ENCODE data around the gene EPS15. TPM values are rescaled to one million over a fixed set of nuclear protein-coding genes. Genes with fewer than 3 reads are reported as not detected.

Gene EPS15
- total RNA-seq, 1 experiment from 2014 or later = 26.3 TPM

GRCh38 chr1:51349862-51350261, 169.2 kb downstream of the EPS15 start:
- no peak for DNase-seq
- H3K9me2 ChIP-seq (replicated peaks; ENCODE audit: low read length) = no peaks in the 10 kb centered on the region
- no peak for ATAC-seq
- no peaks in the 10 kb centered on the region for H3K27me3 ChIP-seq (ENCODE audit: low read length)
- no peaks in the 10 kb centered on the region for H3F3A ChIP-seq (ENCODE audit: low read length, unreplicated experiment)
- no peaks in the 10 kb centered on the region for H3K9me3 ChIP-seq (ENCODE audit: low read length)
- CTCF ChIA-PET = no interaction called here
- TF ChIP-seq EZH2 (IDR thresholded peaks at IDR 0.05; ENCODE audit: low read length, unreplicated experiment) (no peak), EZH2phosphoT487 (IDR thresholded peaks at IDR 0.05; ENCODE audit: borderline replicate concordance, low read length) (no peak), CTCF (conservative IDR thresholded peaks at IDR 0.05; ENCODE audit: low read depth, low read length) (no peak)
- no peaks in the 10 kb centered on the region for H4K20me1 ChIP-seq (ENCODE audit: low read length)
- H2AFZ ChIP-seq (ENCODE audit: low read length) = no peak overlapping the region
- intact Hi-C loops (cut with micrococcal nuclease) = no loop called here
- H3K79me2 ChIP-seq (ENCODE audit: low read length) = no peaks in the 10 kb centered on the region
- no TSS peak for BruUV-seq (replicated peaks)
- POLR2A ChIA-PET (ENCODE audit: unreplicated experiment) = no interaction called here
- H3K9ac ChIP-seq (ENCODE audit: low read length) = no peak overlapping the region
- no peaks in the 10 kb centered on the region for H3K4me1 ChIP-seq (ENCODE audit: insufficient read depth, low read length)
- peaks cover under 1% of the 10 kb centered on the region for H3K36me3 ChIP-seq (ENCODE audit: low read depth, low read length)
- H3K27ac ChIP-seq (ENCODE audit: low read length) = no peak overlapping the region
- H3K4me3 ChIP-seq (ENCODE audit: low read length) = no peak overlapping the region
- no peak overlapping the region for H3K4me2 ChIP-seq (ENCODE audit: low read length)

GRCh38 chr1:51348147-51348527, 170.9 kb downstream of the EPS15 start:
- Histone ChIP-seq H2AFZ (ENCODE audit: low read length) (no peak overlapping the region), H3K9me3 (ENCODE audit: low read length) (no peaks in the 10 kb centered on the region), H3K27ac (ENCODE audit: low read length) (no peak overlapping the region), H3K4me3 (ENCODE audit: low read length) (no peak overlapping the region), H3K79me2 (ENCODE audit: low read length) (no peaks in the 10 kb centered on the region), H3K4me1 (ENCODE audit: insufficient read depth, low read length) (no peaks in the 10 kb centered on the region), H3K9me2 (replicated peaks; ENCODE audit: low read length) (no peaks in the 10 kb centered on the region), H3K27me3 (ENCODE audit: low read length) (no peaks in the 10 kb centered on the region), H4K20me1 (ENCODE audit: low read length) (no peaks in the 10 kb centered on the region), H3K36me3 (ENCODE audit: low read depth, low read length) (no peaks in the 10 kb centered on the region), H3K4me2 (ENCODE audit: low read length) (no peak overlapping the region), H3F3A (ENCODE audit: low read length, unreplicated experiment) (no peaks in the 10 kb centered on the region), H3K9ac (ENCODE audit: low read length) (no peak overlapping the region)
- BruUV-seq (replicated peaks) = no TSS peak
- POLR2A ChIA-PET (ENCODE audit: unreplicated experiment) = no interaction called here
- CTCF ChIA-PET = no interaction called here
- no peak for TF ChIP-seq EZH2phosphoT487 (IDR thresholded peaks at IDR 0.05; ENCODE audit: borderline replicate concordance, low read length)
- no peak for TF ChIP-seq CTCF (conservative IDR thresholded peaks at IDR 0.05; ENCODE audit: low read depth, low read length)
- no peak for TF ChIP-seq EZH2 (IDR thresholded peaks at IDR 0.05; ENCODE audit: low read length, unreplicated experiment)
- intact Hi-C loops (cut with micrococcal nuclease) = no loop called here
- DNase-seq (no peak), ATAC-seq (no peak)

DNA sequence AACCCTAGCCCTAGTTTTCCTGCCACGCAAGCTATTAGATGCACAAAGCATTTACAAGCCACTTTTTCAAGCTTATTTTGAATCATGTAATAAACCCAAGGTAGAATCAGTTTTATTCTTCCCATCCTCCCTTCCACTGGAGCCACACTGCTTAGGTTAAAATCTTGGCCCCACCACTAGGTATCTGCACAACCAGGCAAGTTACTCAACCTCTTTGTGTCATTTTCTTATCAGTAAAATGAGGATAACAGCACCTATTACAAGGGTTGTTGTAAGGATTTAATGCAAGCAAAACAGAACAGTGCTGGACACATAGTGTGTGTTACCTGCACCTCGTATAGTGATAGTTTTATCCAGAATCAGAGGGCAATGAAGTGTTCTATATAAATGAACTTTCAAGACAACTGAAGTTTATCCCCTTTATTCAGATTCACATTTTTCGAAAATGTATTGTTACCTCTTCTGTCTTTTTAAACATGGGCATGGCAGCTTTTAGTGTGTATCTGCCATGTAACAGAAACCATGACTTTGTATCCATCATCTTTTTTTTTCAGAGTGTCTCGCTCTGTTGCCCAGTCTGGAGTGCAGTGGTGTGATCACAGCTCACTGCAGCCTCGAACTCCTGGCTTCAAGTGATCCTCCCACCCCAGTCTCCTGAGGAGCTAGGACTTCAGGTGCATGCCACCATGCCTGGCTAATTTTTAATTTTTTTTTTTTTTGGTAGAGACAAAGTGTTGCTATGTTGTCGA, 171.5 kb downstream of the EPS15 start:
- no peaks in the 10 kb centered on the region for H3F3A ChIP-seq (ENCODE audit: low read length, unreplicated experiment)
- TF ChIP-seq CTCF (conservative IDR thresholded peaks at IDR 0.05; ENCODE audit: low read depth, low read length) (no peak), EZH2 (IDR thresholded peaks at IDR 0.05; ENCODE audit: low read length, unreplicated experiment) (no peak), EZH2phosphoT487 (IDR thresholded peaks at IDR 0.05; ENCODE audit: borderline replicate concordance, low read length) (no peak)
- no peaks in the 10 kb centered on the region for H3K36me3 ChIP-seq (ENCODE audit: low read depth, low read length)
- H3K9me3 ChIP-seq (ENCODE audit: low read length) = no peaks in the 10 kb centered on the region
- H3K9ac ChIP-seq (ENCODE audit: low read length) = no peak overlapping the region
- H3K27ac ChIP-seq (ENCODE audit: low read length) = no peak overlapping the region
- ATAC-seq (no peak), DNase-seq (no peak)
- intact Hi-C loops (cut with micrococcal nuclease) = no loop called here
- H4K20me1 ChIP-seq (ENCODE audit: low read length) = no peaks in the 10 kb centered on the region
- ChIA-PET POLR2A (ENCODE audit: unreplicated experiment) (no interaction called here), CTCF (interaction anchor here (0.5 kb wide), 1 partner anchor 538 kb away, joined by 6 read pairs; no protein-coding TSS in a partner anchor)
- no peak overlapping the region for H2AFZ ChIP-seq (ENCODE audit: low read length)
- BruUV-seq (replicated peaks) = no TSS peak
- no peaks in the 10 kb centered on the region for H3K79me2 ChIP-seq (ENCODE audit: low read length)
- H3K4me2 ChIP-seq (ENCODE audit: low read length) = no peak overlapping the region
- H3K9me2 ChIP-seq (replicated peaks; ENCODE audit: low read length) = no peaks in the 10 kb centered on the region
- H3K4me3 ChIP-seq (ENCODE audit: low read length) = no peak overlapping the region
- no peaks in the 10 kb centered on the region for H3K4me1 ChIP-seq (ENCODE audit: insufficient read depth, low read length)
- H3K27me3 ChIP-seq (ENCODE audit: low read length) = no peaks in the 10 kb centered on the region
